Stimulated activated CD4-positive, alpha-beta T cell treated with anti-CD3 and anti-CD28 coated beads, Interleukin-12 subunit alpha, Interleukin-12 subunit beta, amount 100 ng/mL, for 24 hours (primary cell): ENCODE data around the gene PACSIN2.

Experiments
- DNase-seq, 2 experiments: peaks; one replicate each; pipeline ENCODE4 v3.0.0-alpha.2; 2020; ENCODE audit warnings: low read depth in 2 of 2

Gene PACSIN2

GRCh38 chr22:42883970-42884369 lies 131.0 kb downstream of the PACSIN2 start:
- no peak for DNase-seq

- DNase-seq, result no peak
Observed at GRCh38 chr22:42883121-42883520, 131.8 kb downstream of the PACSIN2 start.

GRCh38 chr22:42881982-42882656 lies 132.8 kb downstream of the PACSIN2 start:
- no peak for DNase-seq

GRCh38 chr22:42881298-42881697 lies 133.7 kb downstream of the PACSIN2 start:
- no peak for DNase-seq

- no peak for DNase-seq
Observed at GRCh38 chr22:42880815-42881214, 134.1 kb downstream of the PACSIN2 start.

GRCh38 chr22:42879371-42880021 lies 135.5 kb downstream of the PACSIN2 start:
- DNase-seq, result no peak

- no peak for DNase-seq
Observed at GRCh38 chr22:42878561-42879305, 136.2 kb downstream of the PACSIN2 start.

GRCh38 chr22:42877597-42878340 lies 137.2 kb downstream of the PACSIN2 start:
- DNase-seq, result no peak

- no peak for DNase-seq
Observed at GRCh38 chr22:42877158-42877557, 137.8 kb downstream of the PACSIN2 start.

- no peak for DNase-seq
Observed at GRCh38 chr22:42876041-42876440, 138.9 kb downstream of the PACSIN2 start.

- DNase-seq, result no peak
Observed at GRCh38 chr22:42874010-42874409, 140.9 kb downstream of the PACSIN2 start.

GRCh38 chr22:42873356-42873755 lies 141.6 kb downstream of the PACSIN2 start:
- no peak for DNase-seq

- no peak for DNase-seq
Observed at GRCh38 chr22:42872821-42873220, 142.1 kb downstream of the PACSIN2 start.

- no peak for DNase-seq
Observed at GRCh38 chr22:42871146-42872050, 143.6 kb downstream of the PACSIN2 start.

GRCh38 chr22:42869888-42870480 lies 145.0 kb downstream of the PACSIN2 start:
- no peak for DNase-seq

- no peak for DNase-seq
Observed at GRCh38 chr22:42869463-42869862, 145.5 kb downstream of the PACSIN2 start.

GRCh38 chr22:42868751-42869251 lies 146.1 kb downstream of the PACSIN2 start:
- DNase-seq, result no peak

- no peak for DNase-seq
Observed at GRCh38 chr22:42866100-42866499, 148.8 kb downstream of the PACSIN2 start.

GRCh38 chr22:42865536-42865935 lies 149.4 kb downstream of the PACSIN2 start:
- no peak for DNase-seq

- peak in 1 of 2 experiments; percentile 25 for DNase-seq
Observed at GRCh38 chr22:42863349-42863961, 151.5 kb downstream of the PACSIN2 start.
